RCC 7860 (cell line): ENCODE measurements around the gene RCL1.
"Not testable (repeated sequence)": the region's sequence is repeated elsewhere in the genome, so short reads cannot be mapped to it uniquely, and the experiment has no call there.

Experiments used
- DNase-seq: peaks from one replicate; pipeline ENCODE4 v3.0.0-alpha.2; 2015; ENCODE audit warnings: low spot score
- FAIRE-seq: peaks from 2 replicates; lab custom pipeline; 2012; peaks lifted over from hg19 to GRCh38; lab: Jason Lieb, UNC

Gene RCL1

GRCh38 chr9:4792572-4793458, at the start of gene RCL1:
Gene RCL1 (plus strand): TSS chr9:4792944. CDS start chr9:4793092, 148 bp downstream.
- DNase-seq (peak; percentile 85), FAIRE-seq (no peak)

DNA sequence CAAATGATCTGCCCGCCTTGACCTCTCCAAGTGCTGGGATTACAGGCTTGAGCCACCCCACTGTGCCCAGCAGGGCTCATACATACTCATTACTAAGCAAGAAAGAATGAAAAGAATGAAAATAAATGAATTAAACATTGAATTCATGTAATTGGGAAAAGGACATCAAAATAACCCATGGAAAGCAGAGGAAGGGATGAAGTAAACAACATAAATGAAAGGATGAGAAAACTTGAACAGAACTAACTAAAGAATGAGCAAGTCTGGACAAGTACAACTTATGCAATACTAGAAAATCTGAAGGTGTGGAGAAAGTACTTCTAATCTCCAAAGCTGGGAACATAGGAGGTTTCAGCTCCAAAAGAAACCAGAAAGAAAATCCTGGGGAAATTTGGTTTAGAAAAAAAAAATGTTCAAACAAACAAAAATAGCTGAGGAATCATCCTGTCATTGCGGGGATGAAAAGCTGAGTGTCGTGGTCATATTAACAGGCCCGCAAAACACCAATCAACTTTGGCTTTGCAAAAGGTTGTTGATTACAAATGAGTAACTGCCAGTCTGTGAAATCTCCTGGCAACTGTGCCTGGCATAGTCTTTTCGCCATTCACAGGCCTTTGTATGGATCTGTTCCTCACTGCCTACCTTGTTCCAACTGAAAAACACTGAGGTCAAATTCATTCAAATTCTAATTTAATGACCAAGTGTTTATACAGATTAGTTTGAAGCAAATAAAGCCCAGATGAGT, 49.4 kb upstream of the RCL1 start:
- FAIRE-seq (no peak), DNase-seq (no peak)

DNA sequence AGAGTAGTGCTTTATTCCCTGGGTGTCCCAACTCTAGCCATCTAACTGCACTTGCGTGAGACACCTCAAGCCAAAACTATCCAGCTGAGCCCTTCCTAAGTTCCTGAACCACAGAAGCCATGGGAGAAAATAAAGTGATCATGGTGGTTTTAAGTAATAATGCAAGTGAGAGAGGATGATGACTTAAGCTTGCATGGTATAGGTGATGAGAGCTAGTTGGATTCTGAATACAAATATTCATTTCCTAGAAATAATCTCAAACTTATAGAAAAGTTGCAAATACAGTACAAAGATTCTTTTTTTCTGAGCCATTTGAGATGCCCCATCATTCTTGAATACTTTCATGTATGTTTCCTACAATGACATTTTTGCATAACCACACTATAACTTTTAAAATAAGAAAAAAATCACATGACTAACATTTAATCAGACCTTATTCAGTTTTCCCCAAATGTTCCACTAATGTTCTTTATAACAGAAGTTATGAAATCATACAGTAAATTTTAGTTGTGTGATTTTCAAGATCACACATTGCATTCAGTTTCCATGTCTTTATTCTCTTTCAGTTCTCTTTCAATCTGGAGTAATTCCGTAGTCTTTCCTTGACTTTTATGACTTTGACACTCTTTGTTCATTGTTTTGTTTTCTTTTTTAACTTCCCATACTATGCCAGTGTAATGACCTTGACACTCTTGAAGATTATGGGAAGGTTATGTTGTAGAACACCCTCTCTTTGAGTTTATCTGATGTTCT, 46.3 kb upstream of the RCL1 start:
- DNase-seq (no peak), FAIRE-seq (no peak)

- no peak for DNase-seq
- no peak for FAIRE-seq
These were observed 44.1 kb upstream of the RCL1 start for GRCh38 chr9:4748612-4749011.

GRCh38 chr9:4750023-4750673, 42.6 kb upstream of the RCL1 start:
- DNase-seq (no peak), FAIRE-seq (peak; percentile 42)

- not testable (repeated sequence) for FAIRE-seq, DNase-seq
These were observed 38.2 kb upstream of the RCL1 start for GRCh38 chr9:4754530-4754929.

- no peak for FAIRE-seq
These were observed 37.6 kb upstream of the RCL1 start for GRCh38 chr9:4755026-4755609.

GRCh38 chr9:4756420-4756819, 36.3 kb upstream of the RCL1 start:
- DNase-seq (no peak), FAIRE-seq (no peak)

More at GRCh38 chr9:4755026-4755609, 37.6 kb upstream of the RCL1 start:
- DNase-seq: no peak

GRCh38 chr9:4760122-4760521, 32.6 kb upstream of the RCL1 start:
- FAIRE-seq: no peak

DNA sequence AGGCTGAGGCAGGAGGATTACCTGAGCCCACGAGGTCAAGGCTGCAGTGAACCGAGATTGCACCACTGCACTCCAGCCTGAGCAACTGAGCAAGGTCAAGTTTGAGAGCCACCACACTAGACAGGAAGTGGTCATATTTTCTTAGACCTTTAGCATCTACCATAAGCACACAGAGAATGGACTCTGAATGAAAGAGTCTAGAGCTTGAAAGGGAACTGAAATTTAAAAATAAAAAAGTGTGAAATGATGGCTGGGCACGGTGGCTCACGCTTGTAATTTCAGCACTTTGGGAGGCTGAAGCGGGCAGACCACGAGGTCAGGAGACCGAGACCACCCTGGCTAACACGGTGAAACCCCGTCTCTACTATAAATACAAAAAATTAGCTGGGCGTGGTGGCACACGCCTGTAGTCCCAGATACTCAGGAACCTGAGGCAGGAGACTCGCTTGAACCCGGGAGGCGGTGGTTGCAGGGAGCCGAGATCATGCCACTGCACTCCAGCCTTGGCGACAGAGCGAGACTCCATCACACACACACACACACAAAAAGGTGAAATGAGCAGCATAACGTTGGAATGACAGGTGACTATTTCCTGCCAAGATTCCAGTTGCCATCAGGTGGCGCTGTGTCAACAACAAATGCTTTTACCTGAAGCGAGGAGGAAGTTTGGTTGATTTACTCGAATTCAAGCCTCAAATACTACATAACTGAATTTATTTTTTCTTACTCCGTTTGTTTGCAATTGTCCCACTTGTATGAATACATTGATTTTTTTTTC, 30.4 kb upstream of the RCL1 start:
- DNase-seq (peak; percentile 47), FAIRE-seq (peak; percentile 30)

More at GRCh38 chr9:4760122-4760521, 32.6 kb upstream of the RCL1 start:
- DNase-seq: no peak

DNA sequence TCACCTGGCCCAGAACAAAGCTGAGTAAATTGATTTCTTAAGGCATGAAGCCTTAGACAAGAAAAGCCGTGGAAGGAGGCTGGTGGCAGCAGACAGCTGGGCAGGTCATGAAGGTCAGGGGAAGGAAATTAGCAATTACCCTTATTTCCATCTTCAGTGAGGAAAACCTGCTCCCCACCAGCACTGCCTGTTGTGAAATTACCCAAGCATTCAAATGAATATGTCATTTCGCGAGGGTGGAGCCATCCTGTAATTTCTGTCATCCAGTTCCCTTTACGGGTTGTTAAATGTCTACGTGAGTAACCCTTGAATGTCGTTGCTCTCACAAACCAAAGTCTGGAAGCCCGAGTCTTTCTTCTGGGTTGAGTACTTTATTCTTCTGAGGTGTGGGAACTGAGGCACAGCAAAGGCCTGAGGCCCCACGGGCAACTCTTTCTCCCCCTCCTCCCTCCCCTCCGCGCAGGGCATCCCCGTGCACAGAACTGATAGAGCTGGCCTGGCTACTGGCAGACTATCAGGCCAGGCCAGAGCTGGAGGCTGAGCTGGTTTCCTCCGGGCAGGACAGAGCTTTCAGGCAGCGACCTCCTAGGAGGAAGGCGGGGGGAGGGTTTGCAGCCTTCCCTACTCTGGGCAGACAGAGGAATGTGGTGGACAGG, 29.7 kb upstream of the RCL1 start:
- FAIRE-seq (no peak), DNase-seq (no peak)

DNA sequence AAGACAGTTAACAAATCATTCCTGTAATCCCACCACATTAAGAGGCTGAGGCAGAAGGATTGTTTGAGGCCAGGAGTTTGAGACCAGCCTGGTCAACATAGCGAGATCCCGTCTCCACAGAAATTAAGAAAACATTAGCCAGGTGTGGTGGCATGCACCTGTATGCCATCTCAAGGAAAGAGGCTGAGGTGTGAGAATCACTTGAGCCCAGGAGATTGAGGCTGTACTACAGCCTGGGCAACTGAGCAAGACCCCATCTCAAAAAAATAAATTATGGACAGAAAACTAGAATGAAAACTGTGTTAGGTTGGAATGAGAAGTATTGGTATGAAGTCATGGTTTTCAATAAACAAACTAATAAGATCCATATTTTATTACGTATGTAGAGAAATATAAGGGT, 28.7 kb upstream of the RCL1 start:
- DNase-seq: no peak
- no peak for FAIRE-seq

- DNase-seq: no peak
- FAIRE-seq: no peak
These were observed 24.1 kb upstream of the RCL1 start for GRCh38 chr9:4768681-4769080.

DNA sequence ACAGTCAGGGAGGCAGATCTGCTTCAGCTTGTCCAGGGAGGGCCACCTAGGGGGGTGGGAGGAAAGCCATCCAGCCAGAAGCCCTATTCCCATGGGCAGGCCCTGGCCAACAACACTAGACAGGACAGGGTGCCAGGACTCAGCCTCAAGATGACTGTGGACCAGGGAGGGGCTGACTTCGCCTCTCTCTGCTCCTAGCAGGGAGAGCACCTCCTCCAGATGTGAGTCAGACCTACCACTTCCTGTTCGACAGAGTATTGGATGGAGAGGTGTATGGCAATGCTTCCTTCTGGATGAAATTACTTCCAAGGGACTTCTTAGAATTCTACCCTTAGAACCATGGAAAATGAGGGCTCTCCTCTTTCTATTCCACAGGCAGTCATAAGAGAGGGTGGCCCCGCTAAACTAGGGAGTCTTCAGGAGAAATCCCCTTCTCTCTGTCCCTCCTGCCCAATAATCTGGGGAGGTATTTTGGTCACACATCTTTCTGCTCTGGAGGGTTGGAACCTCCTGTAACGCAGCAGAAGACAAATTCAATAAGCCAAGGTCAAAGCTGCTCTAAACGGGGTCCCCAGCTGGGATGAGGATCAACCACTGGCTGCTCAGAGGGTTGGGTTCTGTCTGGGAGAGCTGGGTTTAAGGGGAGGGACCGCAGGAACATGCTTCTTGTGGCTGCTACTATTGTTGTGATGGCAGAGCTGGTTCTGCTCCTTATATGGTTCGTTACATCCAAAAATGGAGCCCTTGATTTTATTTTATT, 23.2 kb upstream of the RCL1 start:
- no peak for FAIRE-seq
- peak; percentile 55 for DNase-seq

- DNase-seq (no peak), FAIRE-seq (no peak)
These were observed 21.0 kb upstream of the RCL1 start for GRCh38 chr9:4771788-4772187.

DNA sequence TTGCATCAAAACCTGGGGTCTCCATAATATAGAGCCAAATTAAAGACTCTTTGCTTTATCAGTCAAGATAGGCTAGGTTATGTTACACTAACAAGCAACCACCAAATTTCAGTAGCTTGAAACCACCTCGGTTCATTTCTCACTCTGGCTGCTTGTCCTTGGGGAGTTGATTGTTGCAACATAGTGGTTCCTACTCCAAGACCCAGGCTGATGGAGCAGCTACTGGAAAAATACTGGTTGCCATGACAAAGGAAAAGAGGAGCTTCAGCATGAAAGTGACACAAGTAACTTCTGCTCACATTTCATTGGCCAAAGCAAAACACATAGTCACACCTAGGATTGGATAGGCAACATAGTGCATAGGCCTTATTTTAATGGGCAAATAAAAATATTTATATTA, 18.5 kb upstream of the RCL1 start:
- DNase-seq: no peak

DNA sequence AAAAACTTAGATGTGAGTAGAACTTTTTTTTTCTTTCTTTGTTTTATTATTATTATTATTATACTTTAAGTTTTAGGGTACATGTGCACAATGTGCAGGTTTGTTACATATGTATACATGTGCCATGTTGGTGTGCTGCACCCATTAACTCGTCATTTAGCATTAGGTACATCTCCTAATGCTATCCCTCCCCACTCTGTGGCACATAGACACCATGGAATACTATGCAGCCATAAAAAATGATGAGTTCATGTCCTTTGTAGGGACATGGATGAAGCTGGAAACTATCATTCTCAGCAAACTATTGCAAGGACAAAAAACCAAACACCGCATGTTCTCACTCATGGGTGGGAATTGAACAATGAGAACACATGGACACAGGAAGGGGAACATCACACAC, 17.8 kb upstream of the RCL1 start:
- FAIRE-seq, DNase-seq: not testable (repeated sequence)

More for the DNA sequence above, 18.5 kb upstream of the RCL1 start:
- no peak for FAIRE-seq

GRCh38 chr9:4780651-4781050, 12.1 kb upstream of the RCL1 start:
- FAIRE-seq: no peak
- DNase-seq: no peak
